Keratinocyte (primary cell): Measurements from ENCODE around the gene SIRPG. TPM values are rescaled to one million over a fixed set of nuclear protein-coding genes. Genes with fewer than 3 reads are reported as not detected.

Experiments
- DNase-seq: peaks from one replicate; pipeline ENCODE4 v3.0.0-alpha.2; 2011; ENCODE audit warnings: low read depth, missing footprints, low spot score
- FAIRE-seq: peaks from 2 replicates; lab custom pipeline; 2011; peaks lifted over from hg19 to GRCh38; lab: Jason Lieb, UNC
- H2AFZ ChIP-seq: 2 replicates; pipeline ENCODE4 v1.6.0; 2012; ENCODE audit warnings: low read length, control low read depth, inconsistent platforms; ENCODE audit not compliant: control insufficient read depth
- H3K27ac ChIP-seq: 2 replicates; pipeline ENCODE4 v1.5.1; 2011; ENCODE audit warnings: low read length; ENCODE audit not compliant: control insufficient read depth, insufficient read depth
- H3K27me3 ChIP-seq: 3 replicates; pipeline ENCODE4 v1.6.0; 2011; ENCODE audit warnings: low read length; ENCODE audit not compliant: control insufficient read depth, insufficient read depth; ENCODE audit errors: extremely low read depth
- H3K36me3 ChIP-seq, 2 experiments: 2 replicates in 1 of 2; 3 replicates in 1 of 2; pipeline ENCODE4 v1.5.1; 2011; ENCODE audit warnings: low read length in 2 of 2, mild to moderate bottlenecking in 1 of 2; ENCODE audit not compliant: control insufficient read depth in 2 of 2, insufficient read depth in 2 of 2; ENCODE audit errors: extremely low read depth in 1 of 2
- H3K4me1 ChIP-seq: 3 replicates; pipeline ENCODE4 v1.5.1; 2011; ENCODE audit warnings: low read length; ENCODE audit not compliant: control insufficient read depth, insufficient read depth; ENCODE audit errors: extremely low read depth
- H3K4me2 ChIP-seq: 3 replicates; pipeline ENCODE4 v1.6.0; 2011; ENCODE audit warnings: low read depth, low read length; ENCODE audit not compliant: control insufficient read depth, insufficient read depth; ENCODE audit errors: extremely low read depth
- H3K4me3 ChIP-seq, 3 experiments: fragments of 200-600 bp in 1 of 3; sonication (generic) in 1 of 3; 2 replicates in 2 of 3; 3 replicates in 1 of 3; pipeline ENCODE4 v1.5.1; 2011 to 2016; ENCODE audit warnings: low read length in 3 of 3, mild to moderate bottlenecking in 3 of 3, control low read depth in 2 of 3, inconsistent platforms in 1 of 3, low read depth in 1 of 3, mixed read lengths in 1 of 3, mixed run types in 1 of 3, moderate library complexity in 1 of 3; ENCODE audit not compliant: control insufficient read depth in 2 of 3, insufficient read depth in 2 of 3; ENCODE audit errors: extremely low read depth in 1 of 3
- H3K79me2 ChIP-seq: 2 replicates; pipeline ENCODE4 v1.6.0; 2012; ENCODE audit warnings: low read length; ENCODE audit not compliant: control insufficient read depth, insufficient read depth
- H3K9ac ChIP-seq: 3 replicates; pipeline ENCODE4 v1.6.0; 2011; ENCODE audit warnings: low read length; ENCODE audit not compliant: control insufficient read depth, insufficient read depth; ENCODE audit errors: extremely low read depth
- H3K9me1 ChIP-seq: 3 replicates; pipeline ENCODE4 v1.6.0; 2011; ENCODE audit warnings: low read length; ENCODE audit not compliant: control insufficient read depth, insufficient read depth; ENCODE audit errors: extremely low read depth
- H3K9me3 ChIP-seq: 2 replicates; pipeline ENCODE4 v1.5.1; 2012; ENCODE audit warnings: low read depth, low read length; ENCODE audit not compliant: control insufficient read depth
- H4K20me1 ChIP-seq: 3 replicates; pipeline ENCODE4 v1.6.0; 2011; ENCODE audit warnings: low read length; ENCODE audit not compliant: control insufficient read depth, insufficient read depth; ENCODE audit errors: extremely low read depth
- CTCF ChIP-seq, 3 experiments: IDR thresholded peaks in 1 of 3; conservative IDR thresholded peaks in 1 of 3; optimal IDR thresholded peaks in 1 of 3; 2 replicates in 2 of 3; 3 replicates in 1 of 3; pipeline versions ENCODE3 to v1.5.1; 2011; ENCODE audit warnings: low read length in 3 of 3, mild to moderate bottlenecking in 3 of 3, moderate library complexity in 2 of 3, control low read depth in 1 of 3, inconsistent platforms in 1 of 3; ENCODE audit not compliant: insufficient read depth in 2 of 3; ENCODE audit errors: extremely low read depth in 1 of 3
- EZH2 ChIP-seq: IDR thresholded peaks from one replicate; pipeline ENCODE4 v1.6.1; 2012; ENCODE audit warnings: inconsistent platforms, mild to moderate bottlenecking, low read length, moderate library complexity
- dilution Hi-C: fragments of 300-500 bp; cut with MboI; formaldehyde crosslinking; loops from one replicate; pipeline ENCODE4 v1.7.0; 2020; ENCODE audit warnings: low sequenced_read_pairs; ENCODE audit not compliant: extremely low pct_ligation_motif_present
- polyA plus RNA-seq, 5 experiments: library from polyadenylated mRNA; depleted of rRNA in 3 of 5; stranded (reverse) in 3 of 5; stranded (forward) in 1 of 5; unstranded in 1 of 5; fragments of >200 nt; gene quantifications; 1 replicate in 1 of 5; 2 replicates in 3 of 5; 3 replicates in 1 of 5; pipeline versions ENCODE4 v1.2.1 to v1.2.3, GENCODE V29; 2011 to 2012; ENCODE audit warnings: missing spikeins in 2 of 5, low read depth in 1 of 5, low replicate concordance in 1 of 5

The SIRPG gene
- polyA plus RNA-seq, 1 donor (not counting 4 experiments of a cell fraction or from before 2014, with no cell fraction given), result not detected

GRCh38 chr20:1689721-1690120 lies 32.1 kb upstream of the SIRPG start:
- TF ChIP-seq EZH2 (no peak), CTCF (optimal IDR thresholded peaks at IDR 0.05 in 1 of 3, IDR thresholded peaks at IDR 0.05 in 1 of 3, conservative IDR thresholded peaks at IDR 0.05 in 1 of 3; ENCODE audit: extremely low read depth in 1 of 3, insufficient read depth in 2 of 3, low read length in 3 of 3) (no peak)
- H3K9ac ChIP-seq, result no peak overlapping the region
- H3K4me3 ChIP-seq, result no peak overlapping the region
- peaks cover 10% of the 10 kb centered on the region for H3K27me3 ChIP-seq
- H4K20me1 ChIP-seq, result no peaks in the 10 kb centered on the region
- dilution Hi-C loops, result no loop called here
- no peak overlapping the region for H2AFZ ChIP-seq
- no peaks in the 10 kb centered on the region for H3K79me2 ChIP-seq
- DNase-seq (no peak), FAIRE-seq (no peak)
- no peaks in the 10 kb centered on the region for H3K4me1 ChIP-seq
- no peak overlapping the region for H3K4me2 ChIP-seq
- no peaks in the 10 kb centered on the region for H3K9me3 ChIP-seq
- no peaks in the 10 kb centered on the region for H3K9me1 ChIP-seq
- H3K36me3 ChIP-seq, result no peaks in the 10 kb centered on the region
- H3K27ac ChIP-seq, result no peak overlapping the region

- Histone ChIP-seq H3K27ac (no peak overlapping the region), H3K79me2 (no peaks in the 10 kb centered on the region), H3K9me1 (no peaks in the 10 kb centered on the region), H3K4me1 (no peaks in the 10 kb centered on the region), H3K36me3 (no peaks in the 10 kb centered on the region), H3K9ac (no peak overlapping the region), H2AFZ (no peak overlapping the region), H3K27me3 (peaks cover 7% of the 10 kb centered on the region), H4K20me1 (no peaks in the 10 kb centered on the region), H3K4me2 (no peak overlapping the region), H3K4me3 (no peak overlapping the region), H3K9me3 (no peaks in the 10 kb centered on the region)
- dilution Hi-C loops, result no loop called here
- FAIRE-seq (no peak), DNase-seq (no peak)
- TF ChIP-seq CTCF (optimal IDR thresholded peaks at IDR 0.05 in 1 of 3, IDR thresholded peaks at IDR 0.05 in 1 of 3, conservative IDR thresholded peaks at IDR 0.05 in 1 of 3; ENCODE audit: extremely low read depth in 1 of 3, insufficient read depth in 2 of 3, low read length in 3 of 3) (no peak), EZH2 (no peak)
These were observed 31.4 kb upstream of the SIRPG start for GRCh38 chr20:1688886-1689538.
